Measurements from ENCODE around the gene AMER3. TPM values are rescaled to one million over a fixed set of nuclear protein-coding genes. Genes with fewer than 3 reads are reported as not detected.
A peak's percentile ranks its signal among the peaks of the same experiment; 100 is the strongest.

The AMER3 gene
- total RNA-seq, 2 donors from 2014 or later = not detected

GRCh38 chr2:130766711-130767407, 11.5 kb downstream of the AMER3 start:
- no peaks in the 10 kb centered on the region for H3K4me1 ChIP-seq
- H3K9me3 ChIP-seq = no peaks in the 10 kb centered on the region
- TF ChIP-seq CTCF (IDR thresholded peaks at IDR 0.05) = no peak
- H3K4me3 ChIP-seq = no peak overlapping the region
- H3K27me3 ChIP-seq = no peaks in the 10 kb centered on the region
- H3K27ac ChIP-seq = no peak overlapping the region
- peak; percentile 26 for DNase-seq (ENCODE audit: low spot score)
- no peaks in the 10 kb centered on the region for H3K36me3 ChIP-seq

- Histone ChIP-seq H3K27ac (no peak overlapping the region), H3K27me3 (no peaks in the 10 kb centered on the region), H3K4me1 (no peaks in the 10 kb centered on the region), H3K36me3 (no peaks in the 10 kb centered on the region), H3K4me3 (no peak overlapping the region), H3K9me3 (no peaks in the 10 kb centered on the region)
- no peak for TF ChIP-seq CTCF (IDR thresholded peaks at IDR 0.05)
- DNase-seq (ENCODE audit: low spot score) = peak; percentile 23
These were observed 12.1 kb downstream of the AMER3 start for GRCh38 chr2:130767408-130767775.

GRCh38 chr2:130768191-130768855, 13.0 kb downstream of the AMER3 start:
- DNase-seq (ENCODE audit: low spot score) = peak; percentile 43
- Histone ChIP-seq H3K27me3 (no peaks in the 10 kb centered on the region), H3K9me3 (no peaks in the 10 kb centered on the region), H3K4me3 (no peak overlapping the region), H3K27ac (no peak overlapping the region), H3K4me1 (no peaks in the 10 kb centered on the region), H3K36me3 (no peaks in the 10 kb centered on the region)
- TF ChIP-seq CTCF (IDR thresholded peaks at IDR 0.05) = no peak

DNA sequence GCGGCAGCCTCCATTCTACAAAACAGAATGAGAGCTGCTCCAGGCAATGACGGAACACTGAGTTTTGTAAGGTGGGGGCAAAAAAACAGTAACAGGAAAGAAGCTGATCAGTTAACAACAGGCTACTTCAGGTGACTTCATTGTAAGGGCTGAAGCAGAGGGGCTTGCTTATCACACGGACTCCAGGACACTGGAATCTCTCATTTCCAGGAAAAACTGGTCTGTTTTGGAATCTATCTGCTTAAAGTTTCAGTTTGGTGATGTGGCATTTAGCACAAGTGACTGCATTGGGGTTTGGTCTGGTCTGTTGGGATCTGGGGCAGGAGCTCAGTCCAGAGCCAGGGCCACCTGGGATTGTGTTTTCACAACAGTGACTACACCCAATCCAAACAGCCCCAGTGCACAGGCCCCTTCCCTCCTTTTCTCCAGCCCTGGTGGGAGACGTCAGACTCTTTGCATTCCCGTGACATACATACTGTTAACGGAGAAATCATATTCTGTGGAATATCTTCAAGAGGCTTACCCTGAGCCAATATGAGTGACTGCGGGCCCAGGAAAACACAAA, 14.1 kb downstream of the AMER3 start:
- no peak overlapping the region for H3K27ac ChIP-seq
- H3K4me1 ChIP-seq = no peaks in the 10 kb centered on the region
- H3K27me3 ChIP-seq = no peaks in the 10 kb centered on the region
- H3K9me3 ChIP-seq = no peaks in the 10 kb centered on the region
- peak; percentile 11 for DNase-seq (ENCODE audit: low spot score)
- no peaks in the 10 kb centered on the region for H3K36me3 ChIP-seq
- TF ChIP-seq CTCF (IDR thresholded peaks at IDR 0.05) = no peak
- H3K4me3 ChIP-seq = no peak overlapping the region

GRCh38 chr2:130776550-130776949, 21.2 kb downstream of the AMER3 start:
- H3K27me3 ChIP-seq = no peaks in the 10 kb centered on the region
- TF ChIP-seq CTCF (IDR thresholded peaks at IDR 0.05) = peak in 1 of 2 donors; percentile 53
- H3K36me3 ChIP-seq = no peaks in the 10 kb centered on the region
- H3K4me3 ChIP-seq = no peak overlapping the region
- H3K9me3 ChIP-seq = no peaks in the 10 kb centered on the region
- H3K4me1 ChIP-seq = no peaks in the 10 kb centered on the region
- DNase-seq (ENCODE audit: low spot score) = no peak
- H3K27ac ChIP-seq = no peak overlapping the region

Measured in right atrium auricular region (tissue), 2 donors.